Urothelium cell line (cell line): Measurements from ENCODE around the gene BDH1.
"Not testable (repeated sequence)": the region's sequence is repeated elsewhere in the genome, so short reads cannot be mapped to it uniquely, and the experiment has no call there.

ENCODE experiments used
- DNase-seq: peaks from one replicate; pipeline ENCODE4 v3.0.0; 2011; ENCODE audit warnings: low spot score, mixed read lengths
- FAIRE-seq: peaks from 2 replicates; lab custom pipeline; 2011; peaks lifted over from hg19 to GRCh38; lab: Jason Lieb, UNC

BDH1 gene

GRCh38 chr3:197555281-197556261, at the start of gene BDH1:
Gene BDH1 (minus strand): TSS chr3:197555968. CDS start chr3:197546443, 9,525 bp downstream.
- FAIRE-seq (no peak), DNase-seq (peak; percentile 65)

- FAIRE-seq (no peak), DNase-seq (no peak)
These were observed 47.7 kb upstream of the BDH1 start for GRCh38 chr3:197603317-197603933.

GRCh38 chr3:197602351-197602750, 46.6 kb upstream of the BDH1 start:
- not testable (repeated sequence) for FAIRE-seq

GRCh38 chr3:197601566-197601840, 45.7 kb upstream of the BDH1 start:
- DNase-seq, FAIRE-seq: not testable (repeated sequence)

More at GRCh38 chr3:197602351-197602750, 46.6 kb upstream of the BDH1 start:
- not testable (repeated sequence) for DNase-seq

GRCh38 chr3:197600796-197601565, 45.2 kb upstream of the BDH1 start:
- DNase-seq (no peak), FAIRE-seq (no peak)

- FAIRE-seq (no peak), DNase-seq (peak; percentile 81)
These were observed 43.5 kb upstream of the BDH1 start for GRCh38 chr3:197599089-197599765.

GRCh38 chr3:197598404-197598980, 42.7 kb upstream of the BDH1 start:
- FAIRE-seq (no peak), DNase-seq (no peak)

- no peak for DNase-seq
- FAIRE-seq: no peak
These were observed 41.6 kb upstream of the BDH1 start for GRCh38 chr3:197597335-197597734.

GRCh38 chr3:197595470-197596185, 39.9 kb upstream of the BDH1 start:
- DNase-seq: no peak
- no peak for FAIRE-seq

GRCh38 chr3:197593046-197593380, 37.2 kb upstream of the BDH1 start:
- FAIRE-seq (no peak), DNase-seq (no peak)

GRCh38 chr3:197592361-197593045, 36.7 kb upstream of the BDH1 start:
- DNase-seq: no peak

GRCh38 chr3:197591816-197592215, 36.0 kb upstream of the BDH1 start:
- FAIRE-seq (no peak), DNase-seq (no peak)

More at GRCh38 chr3:197592361-197593045, 36.7 kb upstream of the BDH1 start:
- no peak for FAIRE-seq

- FAIRE-seq (no peak), DNase-seq (no peak)
These were observed 34.7 kb upstream of the BDH1 start for GRCh38 chr3:197590313-197590962.

GRCh38 chr3:197589545-197589944, 33.8 kb upstream of the BDH1 start:
- DNase-seq (no peak), FAIRE-seq (no peak)

- FAIRE-seq, DNase-seq: not testable (repeated sequence)
These were observed 31.0 kb upstream of the BDH1 start for GRCh38 chr3:197586768-197587167.

GRCh38 chr3:197586181-197586580, 30.4 kb upstream of the BDH1 start:
- DNase-seq: no peak
- FAIRE-seq: no peak

GRCh38 chr3:197584733-197585132, 29.0 kb upstream of the BDH1 start:
- no peak for FAIRE-seq
- DNase-seq: no peak

GRCh38 chr3:197583371-197583770, 27.6 kb upstream of the BDH1 start:
- no peak for FAIRE-seq
- DNase-seq: no peak

- FAIRE-seq: no peak
- DNase-seq: no peak
These were observed 24.5 kb upstream of the BDH1 start for GRCh38 chr3:197580253-197580691.
